ENCODE data around the gene STX16.

DNA sequence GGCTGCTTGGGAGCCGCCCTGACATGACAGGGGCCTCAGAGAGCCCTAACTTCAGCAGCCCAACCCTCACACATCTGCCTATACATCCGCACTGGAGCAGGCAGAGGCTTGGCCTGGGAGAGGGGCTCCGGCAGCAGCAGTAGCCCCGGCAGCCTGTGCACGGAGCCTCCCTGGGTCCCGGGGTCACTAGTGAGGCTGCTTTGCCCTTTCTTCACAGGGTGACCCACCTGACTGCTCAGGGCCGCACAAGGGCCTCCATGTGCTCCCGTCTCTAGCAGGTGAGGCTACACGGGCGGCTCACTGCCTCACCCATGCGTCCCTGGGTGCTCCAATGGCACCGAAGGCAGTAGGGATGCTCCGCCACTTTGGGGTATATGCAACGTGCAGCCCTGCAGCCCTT is 36.7 kb upstream of the STX16 start:
- TF ChIP-seq, protein P1, sequence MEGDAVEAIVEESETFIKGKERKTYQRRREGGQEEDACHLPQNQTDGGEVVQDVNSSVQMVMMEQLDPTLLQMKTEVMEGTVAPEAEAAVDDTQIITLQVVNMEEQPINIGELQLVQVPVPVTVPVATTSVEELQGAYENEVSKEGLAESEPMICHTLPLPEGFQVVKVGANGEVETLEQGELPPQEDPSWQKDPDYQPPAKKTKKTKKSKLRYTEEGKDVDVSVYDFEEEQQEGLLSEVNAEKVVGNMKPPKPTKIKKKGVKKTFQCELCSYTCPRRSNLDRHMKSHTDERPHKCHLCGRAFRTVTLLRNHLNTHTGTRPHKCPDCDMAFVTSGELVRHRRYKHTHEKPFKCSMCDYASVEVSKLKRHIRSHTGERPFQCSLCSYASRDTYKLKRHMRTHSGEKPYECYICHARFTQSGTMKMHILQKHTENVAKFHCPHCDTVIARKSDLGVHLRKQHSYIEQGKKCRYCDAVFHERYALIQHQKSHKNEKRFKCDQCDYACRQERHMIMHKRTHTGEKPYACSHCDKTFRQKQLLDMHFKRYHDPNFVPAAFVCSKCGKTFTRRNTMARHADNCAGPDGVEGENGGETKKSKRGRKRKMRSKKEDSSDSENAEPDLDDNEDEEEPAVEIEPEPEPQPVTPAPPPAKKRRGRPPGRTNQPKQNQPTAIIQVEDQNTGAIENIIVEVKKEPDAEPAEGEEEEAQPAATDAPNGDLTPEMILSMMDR (IDR thresholded peaks at IDR 0.05) = no peak
- no peak for TF ChIP-seq ZFX (IDR thresholded peaks at IDR 0.05; ENCODE audit: borderline replicate concordance)

All from 22Rv1 (cell line).